HCT116 (cell line): ENCODE results near the gene FAT2.

Experiments
- CTCF ChIP-seq, 3 experiments: fragments of 200-600 bp in 1 of 3; sonication (generic) in 1 of 3; IDR thresholded peaks in 2 of 3; conservative IDR thresholded peaks in 1 of 3; 2 replicates each; pipeline ENCODE4 v1.5.1; 2012 to 2017; ENCODE audit warnings: low read depth in 2 of 3, low read length in 2 of 3, antibody characterized with exemption in 1 of 3, borderline replicate concordance in 1 of 3, control low read depth in 1 of 3, mild to moderate bottlenecking in 1 of 3, mixed read lengths in 1 of 3, mixed run types in 1 of 3, moderate library complexity in 1 of 3; ENCODE audit not compliant: insufficient read depth in 1 of 3
- FOSL1 ChIP-seq: IDR thresholded peaks from 2 replicates; pipeline ENCODE4 v1.6.1; 2012; ENCODE audit warnings: low read depth

- TF ChIP-seq CTCF (IDR thresholded peaks at IDR 0.05 in 2 of 3, conservative IDR thresholded peaks at IDR 0.05 in 1 of 3; ENCODE audit: borderline replicate concordance in 1 of 3, insufficient read depth in 1 of 3, low read depth in 2 of 3, low read length in 2 of 3) (no peak), FOSL1 (no peak)
Measured at GRCh38 chr5:151600069-151600665, 9.0 kb upstream of the FAT2 start.
